Measurements from ENCODE around the gene NKTR. TPM values are rescaled to one million over a fixed set of nuclear protein-coding genes. Genes with fewer than 3 reads are reported as not detected.

The NKTR gene
- total and polyA plus RNA-seq, 2 experiments from 2014 or later, result 81.3 to 117 TPM

DNA sequence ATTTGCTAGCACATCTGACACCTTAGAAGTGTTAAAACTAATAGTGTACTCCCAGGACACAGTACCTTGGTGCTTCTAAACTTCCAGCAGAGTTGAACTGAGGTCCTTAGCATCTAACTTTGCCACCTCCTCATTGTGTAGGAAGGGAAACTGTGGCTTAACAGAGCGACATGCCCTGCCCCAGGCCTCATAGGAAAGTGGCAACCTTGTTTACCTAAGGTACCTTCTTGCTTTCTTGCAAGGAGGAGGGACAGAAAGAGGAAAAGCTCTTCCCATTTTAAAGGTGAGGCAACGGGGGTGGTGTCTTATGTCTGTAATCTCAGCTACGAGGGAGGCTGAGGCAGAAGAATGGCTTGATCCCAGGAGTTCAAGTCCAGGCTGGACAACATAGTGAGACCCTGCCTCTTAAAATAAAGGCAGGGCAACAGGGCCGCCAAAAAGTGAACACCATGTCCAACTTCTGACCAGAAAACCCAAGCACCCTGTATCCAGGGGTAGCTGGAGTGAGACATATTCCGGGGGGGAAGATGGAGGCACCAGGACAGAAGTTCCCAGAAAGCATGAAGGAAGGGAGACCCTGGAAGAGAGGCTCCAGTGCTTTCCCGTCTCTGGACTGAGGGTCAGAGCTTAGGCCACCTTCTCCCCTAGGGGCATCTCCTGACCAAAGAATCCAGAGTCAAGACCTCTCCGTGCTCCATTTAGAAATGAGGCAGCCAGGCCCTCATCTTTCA lies 84.3 kb downstream of the NKTR start (continued):
- TF ChIP-seq, protein P1, sequence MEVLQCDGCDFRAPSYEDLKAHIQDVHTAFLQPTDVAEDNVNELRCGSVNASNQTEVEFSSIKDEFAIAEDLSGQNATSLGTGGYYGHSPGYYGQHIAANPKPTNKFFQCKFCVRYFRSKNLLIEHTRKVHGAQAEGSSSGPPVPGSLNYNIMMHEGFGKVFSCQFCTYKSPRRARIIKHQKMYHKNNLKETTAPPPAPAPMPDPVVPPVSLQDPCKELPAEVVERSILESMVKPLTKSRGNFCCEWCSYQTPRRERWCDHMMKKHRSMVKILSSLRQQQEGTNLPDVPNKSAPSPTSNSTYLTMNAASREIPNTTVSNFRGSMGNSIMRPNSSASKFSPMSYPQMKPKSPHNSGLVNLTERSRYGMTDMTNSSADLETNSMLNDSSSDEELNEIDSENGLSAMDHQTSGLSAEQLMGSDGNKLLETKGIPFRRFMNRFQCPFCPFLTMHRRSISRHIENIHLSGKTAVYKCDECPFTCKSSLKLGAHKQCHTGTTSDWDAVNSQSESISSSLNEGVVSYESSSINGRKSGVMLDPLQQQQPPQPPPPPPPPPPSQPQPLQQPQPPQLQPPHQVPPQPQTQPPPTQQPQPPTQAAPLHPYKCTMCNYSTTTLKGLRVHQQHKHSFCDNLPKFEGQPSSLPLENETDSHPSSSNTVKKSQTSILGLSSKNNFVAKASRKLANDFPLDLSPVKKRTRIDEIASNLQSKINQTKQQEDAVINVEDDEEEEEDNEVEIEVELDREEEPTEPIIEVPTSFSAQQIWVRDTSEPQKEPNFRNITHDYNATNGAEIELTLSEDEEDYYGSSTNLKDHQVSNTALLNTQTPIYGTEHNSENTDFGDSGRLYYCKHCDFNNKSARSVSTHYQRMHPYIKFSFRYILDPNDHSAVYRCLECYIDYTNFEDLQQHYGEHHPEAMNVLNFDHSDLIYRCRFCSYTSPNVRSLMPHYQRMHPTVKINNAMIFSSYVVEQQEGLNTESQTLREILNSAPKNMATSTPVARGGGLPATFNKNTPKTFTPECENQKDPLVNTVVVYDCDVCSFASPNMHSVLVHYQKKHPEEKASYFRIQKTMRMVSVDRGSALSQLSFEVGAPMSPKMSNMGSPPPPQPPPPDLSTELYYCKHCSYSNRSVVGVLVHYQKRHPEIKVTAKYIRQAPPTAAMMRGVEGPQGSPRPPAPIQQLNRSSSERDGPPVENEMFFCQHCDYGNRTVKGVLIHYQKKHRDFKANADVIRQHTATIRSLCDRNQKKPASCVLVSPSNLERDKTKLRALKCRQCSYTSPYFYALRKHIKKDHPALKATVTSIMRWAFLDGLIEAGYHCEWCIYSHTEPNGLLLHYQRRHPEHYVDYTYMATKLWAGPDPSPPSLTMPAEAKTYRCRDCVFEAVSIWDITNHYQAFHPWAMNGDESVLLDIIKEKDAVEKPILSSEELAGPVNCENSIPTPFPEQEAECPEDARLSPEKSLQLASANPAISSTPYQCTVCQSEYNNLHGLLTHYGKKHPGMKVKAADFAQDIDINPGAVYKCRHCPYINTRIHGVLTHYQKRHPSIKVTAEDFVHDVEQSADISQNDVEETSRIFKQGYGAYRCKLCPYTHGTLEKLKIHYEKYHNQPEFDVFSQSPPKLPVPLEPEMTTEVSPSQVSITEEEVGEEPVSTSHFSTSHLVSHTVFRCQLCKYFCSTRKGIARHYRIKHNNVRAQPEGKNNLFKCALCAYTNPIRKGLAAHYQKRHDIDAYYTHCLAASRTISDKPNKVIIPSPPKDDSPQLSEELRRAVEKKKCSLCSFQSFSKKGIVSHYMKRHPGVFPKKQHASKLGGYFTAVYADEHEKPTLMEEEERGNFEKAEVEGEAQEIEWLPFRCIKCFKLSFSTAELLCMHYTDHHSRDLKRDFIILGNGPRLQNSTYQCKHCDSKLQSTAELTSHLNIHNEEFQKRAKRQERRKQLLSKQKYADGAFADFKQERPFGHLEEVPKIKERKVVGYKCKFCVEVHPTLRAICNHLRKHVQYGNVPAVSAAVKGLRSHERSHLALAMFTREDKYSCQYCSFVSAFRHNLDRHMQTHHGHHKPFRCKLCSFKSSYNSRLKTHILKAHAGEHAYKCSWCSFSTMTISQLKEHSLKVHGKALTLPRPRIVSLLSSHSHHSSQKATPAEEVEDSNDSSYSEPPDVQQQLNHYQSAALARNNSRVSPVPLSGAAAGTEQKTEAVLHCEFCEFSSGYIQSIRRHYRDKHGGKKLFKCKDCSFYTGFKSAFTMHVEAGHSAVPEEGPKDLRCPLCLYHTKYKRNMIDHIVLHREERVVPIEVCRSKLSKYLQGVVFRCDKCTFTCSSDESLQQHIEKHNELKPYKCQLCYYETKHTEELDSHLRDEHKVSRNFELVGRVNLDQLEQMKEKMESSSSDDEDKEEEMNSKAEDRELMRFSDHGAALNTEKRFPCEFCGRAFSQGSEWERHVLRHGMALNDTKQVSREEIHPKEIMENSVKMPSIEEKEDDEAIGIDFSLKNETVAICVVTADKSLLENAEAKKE (CRISPR knock-in tag; IDR thresholded peaks at IDR 0.05), result no peak
- no peak for TF ChIP-seq JUNB (IDR thresholded peaks at IDR 0.05; ENCODE audit: unreplicated experiment)
- TF ChIP-seq ZNF114 (CRISPR knock-in tag; IDR thresholded peaks at IDR 0.05), result no peak
- no peak for TF ChIP-seq CREB1 (CRISPR knock-in tag; IDR thresholded peaks at IDR 0.05; ENCODE audit: low read depth)
- TF ChIP-seq NANOG (IDR thresholded peaks at IDR 0.05; ENCODE audit: borderline replicate concordance), result no peak
- TF ChIP-seq EZH2 (IDR thresholded peaks at IDR 0.05; ENCODE audit: low read depth, unreplicated experiment), result no peak
- no peak for TF ChIP-seq POLR2AphosphoS5 (IDR thresholded peaks at IDR 0.05; ENCODE audit: low read depth)

DNA sequence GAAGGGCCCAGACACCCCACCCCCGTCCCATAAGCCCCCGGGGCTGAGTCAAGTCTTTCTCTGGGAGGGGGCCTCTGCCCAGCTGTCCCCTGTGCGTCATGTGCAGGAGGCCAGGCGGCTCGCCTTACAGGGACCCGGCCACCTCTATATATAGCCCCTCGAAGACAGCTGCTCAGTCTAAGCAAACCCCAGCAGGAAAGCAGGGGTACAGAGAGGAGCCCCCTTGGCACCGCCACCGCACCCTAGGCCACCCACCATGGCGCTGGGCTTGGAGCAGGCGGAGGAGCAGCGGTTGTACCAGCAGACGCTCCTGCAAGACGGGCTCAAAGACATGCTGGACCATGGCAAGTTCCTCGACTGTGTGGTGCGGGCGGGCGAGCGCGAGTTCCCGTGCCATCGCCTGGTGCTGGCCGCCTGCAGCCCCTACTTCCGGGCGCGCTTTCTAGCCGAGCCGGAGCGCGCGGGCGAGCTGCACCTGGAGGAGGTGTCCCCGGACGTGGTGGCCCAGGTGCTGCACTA lies 84.9 kb downstream of the NKTR start, which contains the start of gene KLHL40:
TSS of gene KLHL40 (plus strand) at position 175 of the 519 bp plus-strand sequence. CDS start at position 257, 82 bp downstream.
- Mint-ChIP-seq H3K4me3 (no peak within 1 kb of the TSS), H3K27ac (no peak within 1 kb of the TSS), H3K27me3 (ENCODE audit: insufficient read depth, low read depth, poor library complexity) (peaks cover 12% of the 10 kb centered on the region), H3K36me3 (ENCODE audit: low read depth) (no peaks in the 10 kb centered on the region), H3K4me1 (peaks cover 19% of the 10 kb centered on the region), H3K9me3 (no peaks in the 10 kb centered on the region)
- H3K4me3 ChIP-seq, result no peak within 1 kb of the TSS
- no peaks in the 10 kb centered on the region for H3F3A ChIP-seq (replicated peaks; ENCODE audit: low read depth)
- H3K4me1 ChIP-seq (ENCODE audit: insufficient read depth), result no peaks in the 10 kb centered on the region
- no peak within 1 kb of the TSS for H3K4me2 ChIP-seq
- no peaks in the 10 kb centered on the region for H3K9me2 ChIP-seq (ENCODE audit: insufficient read depth)
- peak within 1 kb of the TSS; percentile 32 for H2AFZ ChIP-seq
- peak; percentile 21; the same call in 2 of the 3 replicates for ATAC-seq
- no peak for DNase-seq (ENCODE audit: low spot score)
- no peak within 1 kb of the TSS for H3K27ac ChIP-seq (ENCODE audit: low read depth)
- no peaks in the 10 kb centered on the region for H3K79me2 ChIP-seq (replicated peaks; ENCODE audit: insufficient read depth)
- H4K20me1 ChIP-seq (replicated peaks; ENCODE audit: insufficient read depth), result no peaks in the 10 kb centered on the region
- H3K36me3 ChIP-seq (ENCODE audit: insufficient read depth), result no peaks in the 10 kb centered on the region
- H3K27me3 ChIP-seq (ENCODE audit: insufficient read depth), result no peaks in the 10 kb centered on the region
- no peak for TF ChIP-seq STAT1 (IDR thresholded peaks at IDR 0.05; ENCODE audit: unreplicated experiment)
- no peak for TF ChIP-seq EZH2 (IDR thresholded peaks at IDR 0.05; ENCODE audit: low read depth, unreplicated experiment)
- no peak for TF ChIP-seq EZH2phosphoT487 (IDR thresholded peaks at IDR 0.05; ENCODE audit: unreplicated experiment)
- TF ChIP-seq JUNB (IDR thresholded peaks at IDR 0.05; ENCODE audit: unreplicated experiment), result no peak
- TF ChIP-seq, protein P2, sequence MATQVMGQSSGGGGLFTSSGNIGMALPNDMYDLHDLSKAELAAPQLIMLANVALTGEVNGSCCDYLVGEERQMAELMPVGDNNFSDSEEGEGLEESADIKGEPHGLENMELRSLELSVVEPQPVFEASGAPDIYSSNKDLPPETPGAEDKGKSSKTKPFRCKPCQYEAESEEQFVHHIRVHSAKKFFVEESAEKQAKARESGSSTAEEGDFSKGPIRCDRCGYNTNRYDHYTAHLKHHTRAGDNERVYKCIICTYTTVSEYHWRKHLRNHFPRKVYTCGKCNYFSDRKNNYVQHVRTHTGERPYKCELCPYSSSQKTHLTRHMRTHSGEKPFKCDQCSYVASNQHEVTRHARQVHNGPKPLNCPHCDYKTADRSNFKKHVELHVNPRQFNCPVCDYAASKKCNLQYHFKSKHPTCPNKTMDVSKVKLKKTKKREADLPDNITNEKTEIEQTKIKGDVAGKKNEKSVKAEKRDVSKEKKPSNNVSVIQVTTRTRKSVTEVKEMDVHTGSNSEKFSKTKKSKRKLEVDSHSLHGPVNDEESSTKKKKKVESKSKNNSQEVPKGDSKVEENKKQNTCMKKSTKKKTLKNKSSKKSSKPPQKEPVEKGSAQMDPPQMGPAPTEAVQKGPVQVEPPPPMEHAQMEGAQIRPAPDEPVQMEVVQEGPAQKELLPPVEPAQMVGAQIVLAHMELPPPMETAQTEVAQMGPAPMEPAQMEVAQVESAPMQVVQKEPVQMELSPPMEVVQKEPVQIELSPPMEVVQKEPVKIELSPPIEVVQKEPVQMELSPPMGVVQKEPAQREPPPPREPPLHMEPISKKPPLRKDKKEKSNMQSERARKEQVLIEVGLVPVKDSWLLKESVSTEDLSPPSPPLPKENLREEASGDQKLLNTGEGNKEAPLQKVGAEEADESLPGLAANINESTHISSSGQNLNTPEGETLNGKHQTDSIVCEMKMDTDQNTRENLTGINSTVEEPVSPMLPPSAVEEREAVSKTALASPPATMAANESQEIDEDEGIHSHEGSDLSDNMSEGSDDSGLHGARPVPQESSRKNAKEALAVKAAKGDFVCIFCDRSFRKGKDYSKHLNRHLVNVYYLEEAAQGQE (IDR thresholded peaks at IDR 0.05; ENCODE audit: unreplicated experiment), result no peak
- TF ChIP-seq ZNF114 (CRISPR knock-in tag; IDR thresholded peaks at IDR 0.05), result no peak
- TF ChIP-seq, protein P3, sequence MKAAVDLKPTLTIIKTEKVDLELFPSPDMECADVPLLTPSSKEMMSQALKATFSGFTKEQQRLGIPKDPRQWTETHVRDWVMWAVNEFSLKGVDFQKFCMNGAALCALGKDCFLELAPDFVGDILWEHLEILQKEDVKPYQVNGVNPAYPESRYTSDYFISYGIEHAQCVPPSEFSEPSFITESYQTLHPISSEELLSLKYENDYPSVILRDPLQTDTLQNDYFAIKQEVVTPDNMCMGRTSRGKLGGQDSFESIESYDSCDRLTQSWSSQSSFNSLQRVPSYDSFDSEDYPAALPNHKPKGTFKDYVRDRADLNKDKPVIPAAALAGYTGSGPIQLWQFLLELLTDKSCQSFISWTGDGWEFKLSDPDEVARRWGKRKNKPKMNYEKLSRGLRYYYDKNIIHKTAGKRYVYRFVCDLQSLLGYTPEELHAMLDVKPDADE (IDR thresholded peaks at IDR 0.05), result no peak
- TF ChIP-seq NANOG (IDR thresholded peaks at IDR 0.05; ENCODE audit: borderline replicate concordance), result no peak
- TF ChIP-seq CREB1 (CRISPR knock-in tag; IDR thresholded peaks at IDR 0.05; ENCODE audit: low read depth), result no peak
- TF ChIP-seq ZNF331 (CRISPR knock-in tag; IDR thresholded peaks at IDR 0.05; ENCODE audit: low read depth), result no peak

All from GM23338 (cell line).